Nephron (organoid): ENCODE measurements around the gene OR6S1.
A peak's percentile ranks its signal among the peaks of the same experiment; 100 is the strongest.

Experiments used
- H3K27ac Mint-ChIP-seq, 3 experiments: 2 replicates each; pipeline ENCODE4 v1.8.0; 2020; ENCODE audit warnings: mixed read lengths in 3 of 3, mild to moderate bottlenecking in 2 of 3, moderate library complexity in 1 of 3
- H3K27me3 Mint-ChIP-seq: 2 replicates; pipeline ENCODE4 v1.8.0; 2021; ENCODE audit warnings: low read depth, mild to moderate bottlenecking, moderate library complexity, mixed read lengths
- H3K36me3 Mint-ChIP-seq: 2 replicates; pipeline ENCODE4 v1.8.0; 2020; ENCODE audit warnings: low read depth, mixed read lengths
- H3K4me1 Mint-ChIP-seq: 2 replicates; pipeline ENCODE4 v1.8.0; 2020; ENCODE audit warnings: mixed read lengths
- H3K4me3 Mint-ChIP-seq, 3 experiments: 2 replicates each; pipeline ENCODE4 v1.8.0; 2020; ENCODE audit warnings: mild to moderate bottlenecking in 3 of 3, mixed read lengths in 3 of 3, moderate library complexity in 2 of 3
- H3K9me3 Mint-ChIP-seq: 2 replicates; pipeline ENCODE4 v1.8.0; 2020; ENCODE audit warnings: mixed read lengths
- CTCF ChIP-seq, 3 experiments: fragments of 200-600 bp; sonication (generic); IDR thresholded peaks; one replicate each; pipeline ENCODE4 v1.5.0; 2021; ENCODE audit warnings: antibody characterized with exemption in 3 of 3; ENCODE audit not compliant: unreplicated experiment in 3 of 3

The OR6S1 gene

GRCh38 chr14:20632831-20633691 lies 8.4 kb downstream of the OR6S1 start:
- H3K4me1 Mint-ChIP-seq, result peaks cover 31% of the 10 kb centered on the region

GRCh38 chr14:20632448-20632830 lies 9.1 kb downstream of the OR6S1 start:
- Mint-ChIP-seq H3K9me3 (peaks cover 6% of the 10 kb centered on the region), H3K27me3 (peaks cover 95% of the 10 kb centered on the region), H3K36me3 (no peaks in the 10 kb centered on the region), H3K4me3 (peak overlapping the region; percentile 83 to 91 (median 88)), H3K4me1 (peaks cover 37% of the 10 kb centered on the region), H3K27ac (no peak overlapping the region)
- no peak for TF ChIP-seq CTCF (IDR thresholded peaks at IDR 0.05; ENCODE audit: unreplicated experiment in 3 of 3)

More at GRCh38 chr14:20632831-20633691, 8.4 kb downstream of the OR6S1 start:
- peak overlapping the region; percentile 83 to 91 (median 88) for H3K4me3 Mint-ChIP-seq
- H3K9me3 Mint-ChIP-seq, result peaks cover 6% of the 10 kb centered on the region
- peaks cover 91% of the 10 kb centered on the region for H3K27me3 Mint-ChIP-seq
- H3K36me3 Mint-ChIP-seq, result no peaks in the 10 kb centered on the region
- TF ChIP-seq CTCF (IDR thresholded peaks at IDR 0.05; ENCODE audit: unreplicated experiment in 3 of 3), result no peak
- no peak overlapping the region for H3K27ac Mint-ChIP-seq

DNA sequence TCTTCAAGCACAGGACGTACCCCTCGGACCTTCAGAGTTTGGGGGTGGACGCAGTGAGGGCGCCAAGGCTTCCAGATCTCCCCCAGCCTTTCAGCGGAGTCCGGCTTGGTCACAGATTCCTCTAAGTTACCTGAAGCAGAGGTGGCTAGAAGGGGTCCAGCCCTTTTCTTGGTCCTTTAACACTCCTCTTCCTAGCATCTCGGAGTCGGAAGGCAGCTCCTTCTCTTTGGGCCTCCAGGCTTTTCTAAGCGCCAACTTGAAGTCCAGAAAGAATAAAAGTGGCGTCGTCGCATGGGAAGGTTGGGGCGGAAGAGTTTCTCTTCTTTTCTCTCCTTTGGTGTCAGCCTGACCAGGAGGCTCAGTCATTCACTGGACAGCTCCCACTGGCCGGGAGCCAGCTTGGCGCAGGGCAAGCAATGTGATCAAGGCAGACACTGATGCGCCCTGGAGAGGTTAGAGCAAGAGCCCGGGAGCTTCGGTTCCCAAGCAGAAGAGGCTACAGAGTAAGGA lies 9.6 kb downstream of the OR6S1 start:
- peaks cover 6% of the 10 kb centered on the region for H3K9me3 Mint-ChIP-seq
- TF ChIP-seq CTCF (IDR thresholded peaks at IDR 0.05; ENCODE audit: unreplicated experiment in 3 of 3), result no peak
- peak overlapping the region; percentile 83 to 91 (median 88) for H3K4me3 Mint-ChIP-seq
- peaks cover 38% of the 10 kb centered on the region for H3K4me1 Mint-ChIP-seq
- H3K27ac Mint-ChIP-seq, result no peak overlapping the region
- peaks cover 96% of the 10 kb centered on the region for H3K27me3 Mint-ChIP-seq
- no peaks in the 10 kb centered on the region for H3K36me3 Mint-ChIP-seq

DNA sequence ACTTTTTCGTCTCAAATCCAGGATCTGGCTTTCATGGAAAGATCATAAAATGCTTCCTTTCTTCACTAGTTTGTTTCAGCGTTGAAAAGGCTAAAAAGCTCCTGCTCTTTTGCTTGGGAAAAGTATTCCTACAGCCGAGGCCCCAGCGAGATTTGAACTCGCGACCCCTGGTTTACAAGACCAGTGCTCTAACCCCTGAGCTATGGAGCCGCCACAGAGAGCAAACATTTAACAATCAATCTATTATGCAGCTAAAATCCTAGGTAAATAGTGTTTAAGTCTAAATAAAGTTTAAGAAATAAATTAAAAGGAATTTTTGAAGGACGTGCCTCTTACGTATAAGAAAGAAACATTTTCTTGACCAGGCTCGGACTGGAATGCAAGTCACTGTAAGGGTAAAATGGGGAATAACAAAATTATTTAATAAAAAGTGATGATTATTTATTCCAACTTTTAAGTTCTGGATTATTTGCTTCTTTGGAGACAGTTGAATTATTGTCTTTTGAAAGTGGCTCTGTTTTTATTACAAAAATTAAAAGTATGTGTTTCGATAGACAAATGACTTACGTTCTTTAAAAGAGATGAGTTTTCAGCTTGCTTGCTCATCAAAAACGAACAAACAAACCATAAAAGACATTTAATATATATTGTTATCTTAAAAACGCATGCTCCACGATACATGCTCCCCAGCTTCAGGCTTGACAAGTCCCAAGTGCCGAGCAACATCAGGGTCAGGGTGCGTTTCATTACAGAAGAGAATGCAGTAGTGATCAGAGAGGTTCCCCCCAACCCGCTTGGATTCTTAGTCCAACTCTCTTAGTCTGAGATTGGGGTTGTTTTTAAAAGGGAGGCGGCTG lies 10.2 kb downstream of the OR6S1 start:
- Mint-ChIP-seq H3K4me3 (peak overlapping the region; percentile 85 to 91 (median 88)), H3K9me3 (peaks cover 6% of the 10 kb centered on the region), H3K36me3 (no peaks in the 10 kb centered on the region), H3K27ac (peak overlapping the region in 2 of 3 experiments; percentile 10 to 16), H3K27me3 (peaks cover 97% of the 10 kb centered on the region), H3K4me1 (peaks cover 38% of the 10 kb centered on the region)
- TF ChIP-seq CTCF (IDR thresholded peaks at IDR 0.05; ENCODE audit: unreplicated experiment in 3 of 3), result no peak

DNA sequence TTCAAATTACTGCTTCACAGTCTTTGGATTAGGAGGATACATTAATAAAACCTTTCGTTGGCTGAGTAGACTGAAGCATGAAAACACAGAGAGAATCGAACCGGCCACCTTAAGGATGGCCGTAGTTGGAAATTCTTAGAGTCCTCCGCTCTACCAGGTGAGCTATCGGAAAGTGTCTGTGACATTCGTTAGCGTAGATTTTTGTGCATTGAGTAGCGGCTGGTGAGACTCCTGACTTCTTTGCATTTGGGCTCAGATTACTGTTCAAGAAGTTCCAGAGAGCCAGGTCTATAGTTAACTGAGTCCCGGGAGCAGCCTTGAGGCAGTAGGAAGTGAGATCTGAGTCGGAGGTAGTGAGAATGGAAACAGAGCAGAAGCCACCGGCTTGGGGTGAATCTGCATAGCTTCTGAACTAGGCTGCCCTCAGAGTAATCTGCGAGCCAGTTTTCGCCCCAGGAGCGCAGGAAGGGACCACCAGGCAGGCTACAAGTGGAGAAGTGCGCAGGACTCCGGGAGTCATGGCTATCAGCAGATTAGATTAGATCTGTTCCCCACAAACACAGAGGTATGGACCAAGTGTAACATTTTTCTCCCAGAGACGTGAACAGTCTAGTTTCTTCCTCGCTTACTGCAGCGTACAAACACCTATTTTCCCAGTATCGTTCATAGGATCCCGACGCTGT lies 11.0 kb downstream of the OR6S1 start:
- Mint-ChIP-seq H3K9me3 (peaks cover 6% of the 10 kb centered on the region), H3K36me3 (no peaks in the 10 kb centered on the region), H3K4me1 (peaks cover 42% of the 10 kb centered on the region), H3K27ac (peak overlapping the region in 2 of 3 experiments; percentile 16 to 23), H3K4me3 (peak overlapping the region; percentile 83 to 87 (median 85)), H3K27me3 (peaks cover 97% of the 10 kb centered on the region)
- TF ChIP-seq CTCF (IDR thresholded peaks at IDR 0.05; ENCODE audit: unreplicated experiment in 3 of 3), result no peak
